ENCODE data around the gene PHKB. TPM values are rescaled to one million over a fixed set of nuclear protein-coding genes. Genes with fewer than 3 reads are reported as not detected.
"Not testable (repeated sequence)": the region's sequence is repeated elsewhere in the genome, so short reads cannot be mapped to it uniquely, and the experiment has no call there.

The PHKB gene
- total RNA-seq, 1 experiment from 2014 or later: 38.8 TPM

DNA sequence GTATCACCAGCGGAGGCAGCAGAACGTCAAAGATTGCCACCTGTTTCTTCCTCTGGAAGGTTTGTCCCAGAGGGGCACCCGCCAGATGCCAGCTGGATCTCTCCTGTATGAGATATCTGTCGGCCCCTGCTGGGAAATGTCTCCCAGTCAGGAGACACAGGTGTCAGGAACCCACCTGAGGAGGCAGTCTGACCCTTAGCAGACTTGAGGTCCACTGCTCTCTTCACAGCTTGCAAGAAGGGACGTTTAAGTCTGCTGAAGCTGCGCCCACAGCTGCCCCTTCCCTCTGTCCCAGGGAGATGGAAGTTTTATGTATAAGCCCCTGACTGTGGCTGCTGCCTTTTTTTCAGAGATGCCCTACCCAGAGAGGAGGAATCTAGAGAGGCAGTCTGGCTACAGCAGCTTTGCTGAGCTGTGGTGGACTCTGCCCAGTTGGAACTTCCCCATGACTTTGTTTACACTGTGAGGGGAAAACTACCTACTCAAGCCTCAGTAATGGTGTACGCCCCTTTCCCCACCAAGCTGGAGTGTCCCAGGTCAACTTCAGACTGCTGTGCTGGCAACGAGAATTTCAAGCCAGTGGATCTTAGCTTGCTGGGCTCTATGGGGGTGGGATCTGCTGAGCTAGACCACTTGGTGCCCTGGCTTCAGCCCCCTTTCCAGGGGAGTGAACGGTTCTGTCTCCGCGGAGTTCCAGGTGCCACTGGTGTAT is 92.9 kb downstream of the PHKB start:
- no peak overlapping the region for H2AFZ ChIP-seq (ENCODE audit: low read length)
- H3K4me2 ChIP-seq (ENCODE audit: insufficient read depth, insufficient read length, low read length): no peak overlapping the region
- H2BK5ac ChIP-seq (ENCODE audit: insufficient read length, low read length): no peak overlapping the region
- H3K79me2 ChIP-seq (ENCODE audit: insufficient read depth, low read length): no peaks in the 10 kb centered on the region
- H2AK5ac ChIP-seq (ENCODE audit: insufficient read length, low read length): no peak overlapping the region
- WGBS (ENCODE audit: extremely low coverage, insufficient read length, low lambda C conversion rate): no CpG with 5 or more reads among the region's 11 CpGs
- no peaks in the 10 kb centered on the region for H3K27me3 ChIP-seq (ENCODE audit: insufficient read depth, low read length)
- H4K5ac ChIP-seq (ENCODE audit: insufficient read length, low read depth, low read length): no peak overlapping the region
- no peaks in the 10 kb centered on the region for H3K23me2 ChIP-seq (ENCODE audit: insufficient read length, low read depth, low read length, poor library complexity, severe bottlenecking)
- H3K4ac ChIP-seq (ENCODE audit: low read depth, low read length): no peak overlapping the region
- H3K4me3 Mint-ChIP-seq: no peak overlapping the region
- H3K23ac ChIP-seq (ENCODE audit: insufficient read length, low read depth, low read length): no peak overlapping the region
- H3K79me1 ChIP-seq (ENCODE audit: insufficient read depth, low read depth, low read length, poor library complexity, severe bottlenecking): no peaks in the 10 kb centered on the region
- H3K9me3 ChIP-seq (ENCODE audit: control insufficient read depth, low read depth, low read length): no peaks in the 10 kb centered on the region
- H3K27ac Mint-ChIP-seq: no peak overlapping the region; a peak in 1 of 7 replicates
- H2BK20ac ChIP-seq (ENCODE audit: low read depth, low read length, poor library complexity, severe bottlenecking): no peak overlapping the region
- no peaks in the 10 kb centered on the region for H3K4me1 Mint-ChIP-seq
- no peak overlapping the region for H3K18ac ChIP-seq (ENCODE audit: insufficient read length, low read depth, low read length)
- H2BK15ac ChIP-seq (ENCODE audit: low read depth, low read length): no peak overlapping the region
- no peak overlapping the region for H3K27ac ChIP-seq (ENCODE audit: insufficient read length, low read depth, low read length)
- H4K91ac ChIP-seq (ENCODE audit: insufficient read length, low read depth, low read length): no peak overlapping the region
- no peak overlapping the region for H3T11ph ChIP-seq (ENCODE audit: low read length)
- no peak for DNase-seq
- H3K36me3 Mint-ChIP-seq (ENCODE audit: insufficient read depth in 1 of 3, low read depth in 3 of 3): peaks cover 26 to 52% (median 38%) of the 10 kb centered on the region in 3 experiments
- no peak overlapping the region for H4K8ac ChIP-seq (replicated peaks; ENCODE audit: insufficient read length, low read depth, low read length)
- H3K27me3 Mint-ChIP-seq (ENCODE audit: low read depth): no peaks in the 10 kb centered on the region
- H4K20me1 ChIP-seq (ENCODE audit: control insufficient read depth, insufficient read depth, insufficient read length): no peaks in the 10 kb centered on the region
- TF ChIP-seq, protein P1, sequence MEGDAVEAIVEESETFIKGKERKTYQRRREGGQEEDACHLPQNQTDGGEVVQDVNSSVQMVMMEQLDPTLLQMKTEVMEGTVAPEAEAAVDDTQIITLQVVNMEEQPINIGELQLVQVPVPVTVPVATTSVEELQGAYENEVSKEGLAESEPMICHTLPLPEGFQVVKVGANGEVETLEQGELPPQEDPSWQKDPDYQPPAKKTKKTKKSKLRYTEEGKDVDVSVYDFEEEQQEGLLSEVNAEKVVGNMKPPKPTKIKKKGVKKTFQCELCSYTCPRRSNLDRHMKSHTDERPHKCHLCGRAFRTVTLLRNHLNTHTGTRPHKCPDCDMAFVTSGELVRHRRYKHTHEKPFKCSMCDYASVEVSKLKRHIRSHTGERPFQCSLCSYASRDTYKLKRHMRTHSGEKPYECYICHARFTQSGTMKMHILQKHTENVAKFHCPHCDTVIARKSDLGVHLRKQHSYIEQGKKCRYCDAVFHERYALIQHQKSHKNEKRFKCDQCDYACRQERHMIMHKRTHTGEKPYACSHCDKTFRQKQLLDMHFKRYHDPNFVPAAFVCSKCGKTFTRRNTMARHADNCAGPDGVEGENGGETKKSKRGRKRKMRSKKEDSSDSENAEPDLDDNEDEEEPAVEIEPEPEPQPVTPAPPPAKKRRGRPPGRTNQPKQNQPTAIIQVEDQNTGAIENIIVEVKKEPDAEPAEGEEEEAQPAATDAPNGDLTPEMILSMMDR (conservative IDR thresholded peaks at IDR 0.05): no peak
- H3K4me1 ChIP-seq (ENCODE audit: insufficient read depth, low read length): no peaks in the 10 kb centered on the region
- peaks cover 13 to 17% of the 10 kb centered on the region in 2 experiments; a peak in 3 of 5 replicates for H3K9me3 Mint-ChIP-seq
- H3K56ac ChIP-seq (ENCODE audit: insufficient read length, low read depth, low read length): no peak overlapping the region
- H3K9ac ChIP-seq (ENCODE audit: extremely low read depth, insufficient read length, low read length): no peak overlapping the region
- no peak overlapping the region for H3K14ac ChIP-seq (ENCODE audit: insufficient read depth, low read length)
- no peak overlapping the region for H2BK120ac ChIP-seq (ENCODE audit: low read depth, low read length, poor library complexity, severe bottlenecking)
- H2BK12ac ChIP-seq (ENCODE audit: insufficient read length, low read depth, low read length): no peak overlapping the region

- not testable (repeated sequence) for H3K23ac ChIP-seq (ENCODE audit: insufficient read length, low read depth, low read length); H3K9ac ChIP-seq (ENCODE audit: extremely low read depth, insufficient read length, low read length); H3K9me3 ChIP-seq (ENCODE audit: control insufficient read depth, low read depth, low read length); H3K79me1 ChIP-seq (ENCODE audit: insufficient read depth, low read depth, low read length, poor library complexity, severe bottlenecking); H3K4me3 Mint-ChIP-seq; H2BK20ac ChIP-seq (ENCODE audit: low read depth, low read length, poor library complexity, severe bottlenecking); H3K4me1 ChIP-seq (ENCODE audit: insufficient read depth, low read length); H3K4me2 ChIP-seq (ENCODE audit: insufficient read depth, insufficient read length, low read length); H3K4ac ChIP-seq (ENCODE audit: low read depth, low read length); H3K27ac ChIP-seq (ENCODE audit: insufficient read length, low read depth, low read length); H2BK120ac ChIP-seq (ENCODE audit: low read depth, low read length, poor library complexity, severe bottlenecking); H3T11ph ChIP-seq (ENCODE audit: low read length); H2BK12ac ChIP-seq (ENCODE audit: insufficient read length, low read depth, low read length); H4K20me1 ChIP-seq (ENCODE audit: control insufficient read depth, insufficient read depth, insufficient read length); H3K79me2 ChIP-seq (ENCODE audit: insufficient read depth, low read length); H2AK5ac ChIP-seq (ENCODE audit: insufficient read length, low read length); H2AFZ ChIP-seq (ENCODE audit: low read length); H3K4me1 Mint-ChIP-seq; H3K23me2 ChIP-seq (ENCODE audit: insufficient read length, low read depth, low read length, poor library complexity, severe bottlenecking); H3K18ac ChIP-seq (ENCODE audit: insufficient read length, low read depth, low read length); H3K27me3 ChIP-seq (ENCODE audit: insufficient read depth, low read length); H3K27ac Mint-ChIP-seq; DNase-seq; H2BK15ac ChIP-seq (ENCODE audit: low read depth, low read length); H4K8ac ChIP-seq (replicated peaks; ENCODE audit: insufficient read length, low read depth, low read length); H3K27me3 Mint-ChIP-seq (ENCODE audit: low read depth); H4K91ac ChIP-seq (ENCODE audit: insufficient read length, low read depth, low read length); H3K56ac ChIP-seq (ENCODE audit: insufficient read length, low read depth, low read length); H4K5ac ChIP-seq (ENCODE audit: insufficient read length, low read depth, low read length); H2BK5ac ChIP-seq (ENCODE audit: insufficient read length, low read length); H3K14ac ChIP-seq (ENCODE audit: insufficient read depth, low read length)
- H3K9me3 Mint-ChIP-seq: peaks cover 13 to 17% of the 10 kb centered on the region in 2 experiments; a peak in 3 of 5 replicates
- WGBS (ENCODE audit: extremely low coverage, insufficient read length, low lambda C conversion rate): no CpG with 5 or more reads among the region's 8 CpGs
- H3K36me3 Mint-ChIP-seq (ENCODE audit: insufficient read depth in 1 of 3, low read depth in 3 of 3): peaks cover 23 to 46% (median 38%) of the 10 kb centered on the region in 3 experiments
Observed at GRCh38 chr16:47554587-47554986, 93.5 kb downstream of the PHKB start.
